ENCODE results near the gene GPSM3. TPM values are rescaled to one million over a fixed set of nuclear protein-coding genes. Genes with fewer than 3 reads are reported as not detected.

The GPSM3 gene
- total RNA-seq, 1 experiment from 2014 or later = 4.8 TPM

GRCh38 chr6:32176476-32177182 lies 15.8 kb downstream of the GPSM3 start:
- POLR2A ChIA-PET (ENCODE audit: low non-redundant PET) = no interaction called here
- Histone ChIP-seq H3K4me1 (ENCODE audit: insufficient read depth, low read length, poor library complexity, severe bottlenecking) (peaks cover 25% of the 10 kb centered on the region), H3K9me3 (ENCODE audit: low read depth, low read length, poor library complexity, severe bottlenecking) (no peaks in the 10 kb centered on the region), H3K27me3 (replicated peaks; ENCODE audit: insufficient read depth, low read depth, low read length, poor library complexity) (no peaks in the 10 kb centered on the region), H3K36me3 (ENCODE audit: insufficient read depth, low read length, poor library complexity, severe bottlenecking) (peaks cover 6% of the 10 kb centered on the region), H3K27ac (ENCODE audit: low read depth, low read length, poor library complexity, severe bottlenecking) (peak overlapping the region; percentile 97), H3K4me3 (ENCODE audit: low read depth, low read length, poor library complexity, severe bottlenecking) (peak overlapping the region; percentile 97)
- TSS peak; percentile 90 for BruUV-seq (replicated peaks)
- CTCF ChIA-PET = no interaction called here
- no peak for DNase-seq (ENCODE audit: low spot score)
- TF ChIP-seq CTCF (conservative IDR thresholded peaks at IDR 0.05; ENCODE audit: low read depth, low read length) (no peak), EZH2 (IDR thresholded peaks at IDR 0.05; ENCODE audit: borderline replicate concordance, low read depth, low read length, poor library complexity, severe bottlenecking) (no peak)
- intact Hi-C loops (cut with micrococcal nuclease; ENCODE audit: unreplicated experiment) = no loop called here

DNA sequence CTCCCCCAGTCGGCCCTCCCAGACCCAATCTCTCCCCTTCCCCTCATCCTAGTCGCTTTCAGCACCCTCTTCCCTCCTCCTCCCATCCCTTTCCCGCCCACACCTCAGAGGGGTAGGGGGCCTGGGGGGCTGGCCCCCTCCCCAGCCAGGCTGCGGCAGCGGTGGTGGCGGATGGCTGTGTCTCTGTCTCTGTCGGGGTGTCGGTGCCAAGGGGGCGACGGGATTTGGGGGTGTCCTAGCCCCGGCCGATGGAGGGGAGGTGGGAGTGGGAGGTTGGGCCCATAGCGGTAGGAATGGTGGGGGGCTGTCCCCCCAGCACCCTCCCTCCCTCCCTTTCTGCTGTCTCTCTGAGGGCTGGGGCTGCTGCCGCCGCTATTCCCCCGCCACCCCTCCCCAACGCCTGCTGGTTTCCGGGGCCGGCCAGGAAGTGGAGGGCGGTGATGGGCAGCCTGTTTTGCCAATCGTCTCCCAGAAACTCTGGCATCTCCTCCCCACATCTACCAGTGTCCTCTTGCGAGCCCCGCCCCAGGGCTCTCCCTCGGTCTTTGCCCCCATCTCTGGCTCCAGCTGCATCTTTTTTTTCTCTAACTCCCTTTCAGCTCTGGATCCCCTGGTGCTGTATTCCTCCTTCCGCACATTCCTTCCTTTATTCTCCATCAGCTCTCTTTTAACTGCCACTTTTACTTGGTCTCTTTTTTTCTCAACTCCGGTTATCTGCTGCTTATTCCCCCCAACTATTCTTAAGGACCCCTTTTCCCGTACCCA lies 16.6 kb downstream of the GPSM3 start, which contains the start of gene AGPAT1:
Gene AGPAT1 (minus strand): TSS at position 374 of the 765 bp plus-strand sequence. CDS start 4,588 bp downstream, outside the sequence.
- Histone ChIP-seq H3K27me3 (replicated peaks; ENCODE audit: insufficient read depth, low read depth, low read length, poor library complexity) (no peaks in the 10 kb centered on the region), H3K36me3 (ENCODE audit: insufficient read depth, low read length, poor library complexity, severe bottlenecking) (peaks cover 7% of the 10 kb centered on the region), H3K4me3 (ENCODE audit: low read depth, low read length, poor library complexity, severe bottlenecking) (peak within 1 kb of the TSS; percentile 97), H3K4me1 (ENCODE audit: insufficient read depth, low read length, poor library complexity, severe bottlenecking) (peaks cover 25% of the 10 kb centered on the region), H3K27ac (ENCODE audit: low read depth, low read length, poor library complexity, severe bottlenecking) (peak within 1 kb of the TSS; percentile 97), H3K9me3 (ENCODE audit: low read depth, low read length, poor library complexity, severe bottlenecking) (no peaks in the 10 kb centered on the region)
- no TSS peak for BruUV-seq (replicated peaks)
- CTCF ChIA-PET = no interaction called here
- intact Hi-C loops (cut with micrococcal nuclease; ENCODE audit: unreplicated experiment) = no loop called here
- POLR2A ChIA-PET (ENCODE audit: low non-redundant PET) = no interaction called here
- TF ChIP-seq EZH2 (IDR thresholded peaks at IDR 0.05; ENCODE audit: borderline replicate concordance, low read depth, low read length, poor library complexity, severe bottlenecking) (no peak), CTCF (conservative IDR thresholded peaks at IDR 0.05; ENCODE audit: low read depth, low read length) (no peak)
- DNase-seq (ENCODE audit: low spot score) = peak; percentile 97

GRCh38 chr6:32175322-32175710 lies 17.1 kb downstream of the GPSM3 start:
- no peak for DNase-seq (ENCODE audit: low spot score)
- Histone ChIP-seq H3K27me3 (replicated peaks; ENCODE audit: insufficient read depth, low read depth, low read length, poor library complexity) (no peaks in the 10 kb centered on the region), H3K4me3 (ENCODE audit: low read depth, low read length, poor library complexity, severe bottlenecking) (peak overlapping the region; percentile 97), H3K4me1 (ENCODE audit: insufficient read depth, low read length, poor library complexity, severe bottlenecking) (peaks cover 25% of the 10 kb centered on the region), H3K27ac (ENCODE audit: low read depth, low read length, poor library complexity, severe bottlenecking) (peak overlapping the region; percentile 97), H3K9me3 (ENCODE audit: low read depth, low read length, poor library complexity, severe bottlenecking) (no peaks in the 10 kb centered on the region), H3K36me3 (ENCODE audit: insufficient read depth, low read length, poor library complexity, severe bottlenecking) (peaks cover 12% of the 10 kb centered on the region)
- CTCF ChIA-PET = no interaction called here
- POLR2A ChIA-PET (ENCODE audit: low non-redundant PET) = no interaction called here
- TSS peak; percentile 48 for BruUV-seq (replicated peaks)
- intact Hi-C loops (cut with micrococcal nuclease; ENCODE audit: unreplicated experiment) = no loop called here
- no peak for TF ChIP-seq CTCF (conservative IDR thresholded peaks at IDR 0.05; ENCODE audit: low read depth, low read length)

All from A673 (cell line).